Vagina (tissue), 2 donors: ENCODE measurements around the gene FOXP4.

Experiments
- CTCF ChIP-seq, 3 experiments: fragments of 450-650 bp in 2 of 3; fragments of 200-600 bp in 1 of 3; sonication (generic) in 1 of 3; IDR thresholded peaks; one replicate each; pipeline ENCODE4 v1.5.1; 2017 to 2019; ENCODE audit warnings: antibody characterized with exemption in 3 of 3, mild to moderate bottlenecking in 2 of 3, moderate library complexity in 2 of 3
- POLR2A ChIP-seq, 2 donors: fragments of 450-650 bp; IDR thresholded peaks; one replicate each; pipeline ENCODE4 v1.6.1; 2017; ENCODE audit warnings: antibody characterized with exemption in 2 of 2, mild to moderate bottlenecking in 2 of 2, moderate library complexity in 2 of 2
- POLR2AphosphoS5 ChIP-seq, 2 donors: sonication (generic); formaldehyde crosslinking; IDR thresholded peaks; one replicate each; pipeline ENCODE4 v1.9.0; 2017; ENCODE audit warnings: antibody characterized with exemption in 2 of 2, mild to moderate bottlenecking in 2 of 2, low read depth in 1 of 2; ENCODE audit not compliant: insufficient read depth in 1 of 2

GRCh38 chr6:41596807-41597206, 50.6 kb downstream of the FOXP4 start:
- TF ChIP-seq CTCF (IDR thresholded peaks at IDR 0.05), result no peak
- no peak for TF ChIP-seq POLR2AphosphoS5 (IDR thresholded peaks at IDR 0.05; ENCODE audit: insufficient read depth in 1 of 2, low read depth in 1 of 2)
- TF ChIP-seq POLR2A (IDR thresholded peaks at IDR 0.05), result no peak
